GM12874 (cell line): ENCODE results near the gene NF1.

Experiments
- TF ChIP-seq, protein P1 (sequence below): IDR thresholded peaks from 2 replicates; pipeline ENCODE4 v1.5.1; 2011; ENCODE audit warnings: low read depth, mild to moderate bottlenecking, control low read depth, low read length, moderate library complexity; ENCODE audit not compliant: insufficient read depth

Gene NF1

DNA sequence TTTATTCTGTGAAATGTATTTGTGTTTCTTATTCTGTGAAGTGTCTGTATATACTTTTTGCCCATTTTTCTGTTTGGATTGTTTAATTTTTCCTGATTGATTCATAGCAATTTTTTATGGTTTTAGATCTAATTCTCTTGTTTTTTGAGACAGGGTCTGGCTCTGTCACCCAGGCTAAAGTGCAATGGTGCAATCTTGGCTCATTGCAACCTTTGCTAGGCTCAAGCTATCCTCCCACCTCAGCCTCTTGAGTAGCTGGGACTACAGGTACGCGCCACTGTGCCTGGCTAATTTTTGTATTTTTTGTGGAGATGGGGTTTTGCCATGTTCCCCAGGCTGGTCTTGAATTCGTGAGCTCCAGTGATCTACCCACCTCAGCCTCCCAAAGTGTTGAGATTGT, 31.5 kb downstream of the NF1 start:
- TF ChIP-seq, protein P1, sequence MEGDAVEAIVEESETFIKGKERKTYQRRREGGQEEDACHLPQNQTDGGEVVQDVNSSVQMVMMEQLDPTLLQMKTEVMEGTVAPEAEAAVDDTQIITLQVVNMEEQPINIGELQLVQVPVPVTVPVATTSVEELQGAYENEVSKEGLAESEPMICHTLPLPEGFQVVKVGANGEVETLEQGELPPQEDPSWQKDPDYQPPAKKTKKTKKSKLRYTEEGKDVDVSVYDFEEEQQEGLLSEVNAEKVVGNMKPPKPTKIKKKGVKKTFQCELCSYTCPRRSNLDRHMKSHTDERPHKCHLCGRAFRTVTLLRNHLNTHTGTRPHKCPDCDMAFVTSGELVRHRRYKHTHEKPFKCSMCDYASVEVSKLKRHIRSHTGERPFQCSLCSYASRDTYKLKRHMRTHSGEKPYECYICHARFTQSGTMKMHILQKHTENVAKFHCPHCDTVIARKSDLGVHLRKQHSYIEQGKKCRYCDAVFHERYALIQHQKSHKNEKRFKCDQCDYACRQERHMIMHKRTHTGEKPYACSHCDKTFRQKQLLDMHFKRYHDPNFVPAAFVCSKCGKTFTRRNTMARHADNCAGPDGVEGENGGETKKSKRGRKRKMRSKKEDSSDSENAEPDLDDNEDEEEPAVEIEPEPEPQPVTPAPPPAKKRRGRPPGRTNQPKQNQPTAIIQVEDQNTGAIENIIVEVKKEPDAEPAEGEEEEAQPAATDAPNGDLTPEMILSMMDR: no peak

DNA sequence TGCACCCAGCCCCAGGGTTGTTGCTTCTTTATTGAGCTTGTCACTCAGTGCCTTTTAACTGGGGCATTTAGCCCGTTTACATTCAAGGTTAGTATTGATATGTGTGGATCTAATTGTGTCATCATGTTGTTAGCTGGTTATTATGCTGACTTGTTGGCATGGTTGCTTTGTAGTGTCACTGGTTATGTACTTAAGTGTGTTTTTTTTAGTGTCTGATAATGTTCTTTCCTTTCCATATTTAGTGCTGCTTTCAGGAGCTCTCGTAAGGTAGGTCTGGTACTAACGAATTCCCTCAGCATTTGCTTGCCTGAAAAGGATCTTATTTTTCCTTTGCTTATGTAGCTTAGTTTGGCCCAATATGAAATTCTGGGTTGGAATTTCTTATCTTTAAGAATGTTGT, 33.5 kb downstream of the NF1 start:
- TF ChIP-seq, protein P1: no peak

DNA sequence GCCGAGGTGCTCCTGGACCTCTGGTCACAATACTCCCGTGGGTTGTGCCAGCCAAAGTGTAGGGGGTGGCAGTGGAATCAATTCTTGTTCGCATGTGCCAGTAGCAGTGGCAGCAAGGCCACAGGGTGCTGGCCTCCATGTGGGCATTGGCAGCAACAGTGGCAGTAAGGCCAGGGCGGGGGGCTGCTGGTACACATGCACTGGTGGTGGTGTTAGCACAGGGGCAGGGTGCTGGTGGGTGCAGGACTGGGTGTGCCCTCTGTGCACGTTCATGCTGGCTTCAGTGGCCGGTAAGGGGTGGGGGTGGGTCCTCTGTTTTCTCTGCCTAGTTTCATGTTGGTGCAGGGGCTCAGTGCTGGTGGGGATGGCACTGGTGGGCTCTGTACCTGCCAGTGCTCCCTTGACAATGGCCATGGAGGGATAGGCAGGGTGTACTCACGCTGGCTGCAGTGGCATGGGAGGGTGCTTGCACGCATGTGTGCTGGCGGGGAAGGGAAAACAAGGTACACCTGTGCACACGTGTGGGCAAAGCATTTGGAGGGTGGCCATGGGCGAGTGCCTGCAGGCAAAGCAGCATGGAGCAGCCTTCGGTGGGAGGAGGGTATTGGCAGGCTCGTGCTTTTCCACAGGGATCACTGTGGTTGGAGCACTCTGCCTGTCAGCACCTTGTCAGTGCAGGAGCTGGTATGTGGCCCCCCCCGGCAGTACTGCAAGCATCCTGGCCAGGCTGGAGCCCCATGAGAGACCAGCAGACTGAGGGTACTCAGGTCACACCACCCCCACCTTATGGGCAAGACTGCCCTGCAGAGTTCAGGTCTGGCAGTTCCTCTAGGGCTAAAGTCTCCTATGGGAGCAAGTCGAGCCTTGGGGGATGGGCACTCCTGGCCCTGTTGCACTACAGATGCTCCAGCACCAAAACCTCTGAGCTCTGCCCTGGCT, 35.8 kb downstream of the NF1 start:
- TF ChIP-seq, protein P1: no peak

DNA sequence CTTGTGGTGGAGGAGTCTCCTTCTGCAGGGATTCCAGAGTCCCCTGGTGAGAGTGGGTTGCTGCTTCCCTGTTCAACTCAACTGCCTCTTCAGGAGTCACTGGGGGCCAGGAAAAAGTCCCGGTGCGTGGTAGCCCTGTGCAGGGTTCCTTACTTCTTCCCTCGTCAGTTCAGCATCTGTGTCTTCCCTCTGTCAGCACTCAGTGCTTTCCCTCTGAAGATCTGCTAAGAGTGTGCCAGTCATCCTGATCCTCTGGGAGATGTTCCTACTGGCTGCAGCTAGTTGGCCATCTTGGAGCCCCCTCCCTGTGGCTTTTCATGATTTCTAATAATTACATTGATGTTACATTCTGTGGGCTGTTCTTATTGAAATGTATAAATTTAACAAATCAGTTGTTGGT, 36.5 kb downstream of the NF1 start:
- TF ChIP-seq, protein P1: no peak

DNA sequence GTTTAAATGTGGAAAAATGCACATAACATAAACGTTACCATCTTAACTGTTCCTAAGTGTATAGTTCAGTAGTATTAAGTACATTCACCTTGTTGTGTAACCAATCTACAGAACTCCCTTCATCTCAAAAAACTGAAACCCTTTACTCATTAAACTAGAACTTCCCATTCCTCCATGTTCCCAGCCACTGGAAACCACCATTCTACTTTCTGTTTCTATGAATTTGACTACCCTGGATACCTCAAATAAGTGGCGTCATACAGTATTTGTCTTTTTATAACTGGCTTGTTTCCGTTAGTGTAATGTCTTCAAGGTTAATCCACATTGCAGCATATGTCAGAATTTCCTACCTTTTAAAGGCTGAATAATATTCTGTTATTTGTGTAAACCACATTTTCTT, 38.2 kb downstream of the NF1 start:
- TF ChIP-seq, protein P1: no peak

DNA sequence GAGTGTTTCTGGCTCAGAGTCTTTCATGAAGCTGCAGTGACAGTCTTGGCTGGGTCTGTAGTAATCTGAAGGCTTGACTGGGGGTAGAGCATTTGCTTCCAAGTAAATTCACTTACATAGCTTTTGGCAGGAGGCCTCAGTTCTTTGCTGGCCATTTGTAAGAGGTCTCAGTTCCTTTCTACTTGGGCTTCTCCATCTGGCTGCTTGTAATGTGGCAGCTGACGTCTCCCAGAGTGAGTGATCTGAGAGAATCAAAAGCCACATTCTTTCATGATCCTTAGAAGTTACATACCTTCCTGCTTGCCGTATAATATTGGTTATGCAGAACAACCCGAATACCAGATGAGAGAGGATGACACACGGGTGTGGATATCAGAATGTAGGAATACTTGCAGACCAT, 39.8 kb downstream of the NF1 start:
- TF ChIP-seq, protein P1: no peak

DNA sequence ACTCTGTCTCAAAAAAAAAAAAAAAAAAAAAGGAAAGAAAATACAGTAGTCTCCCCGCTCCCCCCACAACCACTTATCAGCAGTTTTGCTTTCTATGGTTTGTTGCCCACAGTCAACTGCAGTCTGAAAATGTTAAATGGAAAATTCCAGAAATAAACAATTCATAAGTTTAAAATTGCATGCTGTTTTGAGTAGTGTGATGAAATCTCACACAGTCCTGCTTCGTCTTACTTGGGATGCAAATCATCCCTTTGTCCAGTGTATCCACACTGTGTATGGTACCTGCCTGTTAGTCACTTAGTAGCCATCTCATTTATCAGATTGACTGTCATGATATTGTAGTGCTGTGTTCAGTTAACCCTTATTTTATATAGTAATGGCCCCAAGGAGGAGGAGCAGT, 41.5 kb downstream of the NF1 start:
- TF ChIP-seq, protein P1: no peak
